HG02610 (cell line): ENCODE data around the gene KDM4B.

Experiments used
- ATAC-seq: cut with Tn5 transposase; IDR thresholded peaks from one replicate; pipeline ENCODE4 v1.9.1; 2021; ENCODE audit warnings: mild to moderate bottlenecking, moderate library complexity; ENCODE audit not compliant: unreplicated experiment

The KDM4B gene

GRCh38 chr19:5048727-5049553 is 80.0 kb downstream of the KDM4B start:
- ATAC-seq: no peak

GRCh38 chr19:5049561-5049960 is 80.6 kb downstream of the KDM4B start:
- ATAC-seq: no peak

GRCh38 chr19:5050067-5050656 is 81.2 kb downstream of the KDM4B start:
- no peak for ATAC-seq

GRCh38 chr19:5050905-5051304 is 82.0 kb downstream of the KDM4B start:
- ATAC-seq: no peak

GRCh38 chr19:5051619-5052018 is 82.7 kb downstream of the KDM4B start:
- ATAC-seq: no peak

- no peak for ATAC-seq
These were observed 83.6 kb downstream of the KDM4B start for GRCh38 chr19:5052515-5052914.

GRCh38 chr19:5052945-5053485 is 84.1 kb downstream of the KDM4B start:
- ATAC-seq: no peak

- ATAC-seq: no peak
These were observed 84.7 kb downstream of the KDM4B start for GRCh38 chr19:5053661-5054060.

- no peak for ATAC-seq
These were observed 85.9 kb downstream of the KDM4B start for GRCh38 chr19:5054551-5055456.

GRCh38 chr19:5055457-5055776 is 86.5 kb downstream of the KDM4B start:
- ATAC-seq: no peak

GRCh38 chr19:5057860-5058259 is 88.9 kb downstream of the KDM4B start:
- no peak for ATAC-seq

- no peak for ATAC-seq
These were observed 89.8 kb downstream of the KDM4B start for GRCh38 chr19:5058521-5059212.

GRCh38 chr19:5059213-5059574 is 90.3 kb downstream of the KDM4B start:
- ATAC-seq: no peak

GRCh38 chr19:5059793-5060192 is 90.9 kb downstream of the KDM4B start:
- no peak for ATAC-seq

GRCh38 chr19:5062195-5062594 is 93.3 kb downstream of the KDM4B start:
- no peak for ATAC-seq

- no peak for ATAC-seq
These were observed 93.9 kb downstream of the KDM4B start for GRCh38 chr19:5062799-5063198.

GRCh38 chr19:5063873-5064645 is 95.1 kb downstream of the KDM4B start:
- no peak for ATAC-seq

- ATAC-seq: no peak
These were observed 96.0 kb downstream of the KDM4B start for GRCh38 chr19:5064896-5065295.

- ATAC-seq: no peak
These were observed 96.8 kb downstream of the KDM4B start for GRCh38 chr19:5065663-5066093.

GRCh38 chr19:5066768-5067167 is 97.9 kb downstream of the KDM4B start:
- ATAC-seq: no peak
